ENCODE results near the gene ZNF285. TPM values are rescaled to one million over a fixed set of nuclear protein-coding genes. Genes with fewer than 3 reads are reported as not detected.

ZNF285 gene
- total RNA-seq, 4 donors from 2014 or later, result 0.85 to 2.6 (median 1.7) TPM

Other genes with a start within 250 kb of the ZNF285 start
- gene ZNF226, start 236.5 kb downstream of the ZNF285 start, total RNA-seq, result 10 to 100 TPM; 12.9 to 20.7 (median 17.6) TPM
- 10 to 100 TPM; 15.3 to 18.3 (median 16.9) TPM for gene ZNF227, start 189.1 kb downstream of the ZNF285 start, total RNA-seq
- gene ZNF233, start 141.7 kb downstream of the ZNF285 start, total RNA-seq, result under 1 TPM in 3 of 4 donors, not detected in 1; 0.44 to 0.68 (median 0.49) TPM
- 1 to 10 TPM; 5.1 to 7.5 (median 7.0) TPM for gene ZNF235, start 96.6 kb downstream of the ZNF285 start, total RNA-seq
- gene ZNF112, start 44.9 kb downstream of the ZNF285 start, total RNA-seq, result 1 to 10 TPM; 4.6 to 6.3 (median 5.2) TPM
- 1 to 10 TPM in 3 of 4 donors, under 1 TPM in 1; 0.88 to 2.3 (median 1.4) TPM for gene ZNF229, start 46.9 kb upstream of the ZNF285 start, total RNA-seq
- gene ZNF180, start 98.9 kb upstream of the ZNF285 start, total RNA-seq, result 10 to 100 TPM in 1 of 4 donors, 1 to 10 TPM in 3; 7.8 to 13.5 (median 8.5) TPM
- not detected for gene CEACAM20, start 128.1 kb upstream of the ZNF285 start, total RNA-seq
- gene IGSF23, start 212.0 kb upstream of the ZNF285 start, total RNA-seq, result not detected
- 10 to 100 TPM in 2 of 4 donors, 1 to 10 TPM in 2; 9.5 to 15.0 (median 10.4) TPM for gene PVR, start 242.3 kb upstream of the ZNF285 start, total RNA-seq

All from subcutaneous adipose tissue (tissue), 4 donors.